ENCODE measurements around the gene HS1BP3. TPM values are rescaled to one million over a fixed set of nuclear protein-coding genes. Genes with fewer than 3 reads are reported as not detected.
A peak's percentile ranks its signal among the peaks of the same experiment; 100 is the strongest.

HS1BP3 gene
- total and polyA plus RNA-seq, 2 of the 13 experiments (the other 11 are each of a cell fraction or from before 2014, with no cell fraction given) = 15.2 to 22.0 TPM

DNA sequence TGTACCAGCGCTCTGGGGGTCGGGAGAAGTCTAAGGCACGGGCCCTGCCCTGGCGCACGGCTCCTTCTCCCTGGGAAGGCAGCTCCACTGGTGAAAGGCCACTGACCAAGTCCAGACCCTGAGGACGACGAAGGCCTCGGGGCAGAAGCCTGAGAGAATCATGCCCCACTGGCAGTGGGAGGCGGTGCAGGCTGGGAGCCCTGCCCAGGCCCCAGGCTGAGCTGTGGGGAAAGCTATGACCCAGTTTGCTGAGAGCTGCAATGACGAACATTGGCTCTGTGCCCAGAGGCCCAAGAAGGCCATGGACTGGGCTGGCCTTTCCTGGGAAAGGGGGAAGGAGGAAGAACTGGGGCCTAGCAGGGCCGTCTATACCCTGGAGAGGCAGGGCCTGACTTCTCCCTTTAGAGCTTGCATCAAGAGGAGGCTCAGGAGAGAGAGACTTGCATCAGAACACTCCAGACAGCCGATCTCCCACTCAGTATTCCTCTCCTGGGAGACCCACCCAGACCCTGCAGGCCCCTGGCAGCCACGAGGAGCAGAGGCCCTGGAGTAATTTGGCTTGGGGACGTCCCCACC, 32.9 kb downstream of the HS1BP3 start (continued):
- TF ChIP-seq ZNF790 (CRISPR knock-in tag; IDR thresholded peaks at IDR 0.05; ENCODE audit: borderline replicate concordance) (no peak), ZNF660 (CRISPR knock-in tag; IDR thresholded peaks at IDR 0.05; ENCODE audit: borderline replicate concordance, low read depth) (no peak), ZSCAN22 (CRISPR knock-in tag; IDR thresholded peaks at IDR 0.05) (no peak), YY1 (IDR thresholded peaks at IDR 0.05; ENCODE audit: insufficient read depth, insufficient replicate concordance, low read depth, low read length) (no peak), TBP (CRISPR knock-in tag; IDR thresholded peaks at IDR 0.05) (no peak), NFRKB (IDR thresholded peaks at IDR 0.05) (no peak), TEAD3 (CRISPR knock-in tag; optimal IDR thresholded peaks at IDR 0.05; ENCODE audit: borderline replicate concordance) (no peak), MTA1 (CRISPR knock-in tag; IDR thresholded peaks at IDR 0.05; ENCODE audit: borderline replicate concordance) (peak; percentile 86; the same call in 1 of the 2 replicates), EHMT2 (IDR thresholded peaks at IDR 0.05; ENCODE audit: borderline replicate concordance, low read depth, low read length) (no peak), SRSF9 (IDR thresholded peaks at IDR 0.05; ENCODE audit: borderline replicate concordance, insufficient read depth, low read depth, low read length, poor library complexity, severe bottlenecking) (no peak), ZNF569 (CRISPR knock-in tag; IDR thresholded peaks at IDR 0.05; ENCODE audit: borderline replicate concordance) (no peak), NFKB2 (CRISPR knock-in tag; IDR thresholded peaks at IDR 0.05; ENCODE audit: borderline replicate concordance) (0 out of 2 replicates have a peak, but pooled peaks have one; percentile 29), FOXP1 (IDR thresholded peaks at IDR 0.05) (no peak), FOXP1 (CRISPR knock-in tag; IDR thresholded peaks at IDR 0.05) (no peak), ZNF770 (CRISPR knock-in tag; IDR thresholded peaks at IDR 0.05) (no peak), SP140L (CRISPR knock-in tag; IDR thresholded peaks at IDR 0.05; ENCODE audit: borderline replicate concordance) (no peak), ZKSCAN8 (CRISPR knock-in tag; IDR thresholded peaks at IDR 0.05; ENCODE audit: borderline replicate concordance) (no peak), ZNF530 (CRISPR knock-in tag; IDR thresholded peaks at IDR 0.05; ENCODE audit: low read depth) (no peak), RFXAP (CRISPR knock-in tag; IDR thresholded peaks at IDR 0.05; ENCODE audit: borderline replicate concordance) (no peak)
- TF ChIP-seq, protein P1, sequence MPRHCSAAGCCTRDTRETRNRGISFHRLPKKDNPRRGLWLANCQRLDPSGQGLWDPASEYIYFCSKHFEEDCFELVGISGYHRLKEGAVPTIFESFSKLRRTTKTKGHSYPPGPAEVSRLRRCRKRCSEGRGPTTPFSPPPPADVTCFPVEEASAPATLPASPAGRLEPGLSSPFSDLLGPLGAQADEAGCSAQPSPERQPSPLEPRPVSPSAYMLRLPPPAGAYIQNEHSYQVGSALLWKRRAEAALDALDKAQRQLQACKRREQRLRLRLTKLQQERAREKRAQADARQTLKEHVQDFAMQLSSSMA (CRISPR knock-in tag; IDR thresholded peaks at IDR 0.05) = no peak; the same call in 1 of the 2 replicates
- TF ChIP-seq, protein P2, sequence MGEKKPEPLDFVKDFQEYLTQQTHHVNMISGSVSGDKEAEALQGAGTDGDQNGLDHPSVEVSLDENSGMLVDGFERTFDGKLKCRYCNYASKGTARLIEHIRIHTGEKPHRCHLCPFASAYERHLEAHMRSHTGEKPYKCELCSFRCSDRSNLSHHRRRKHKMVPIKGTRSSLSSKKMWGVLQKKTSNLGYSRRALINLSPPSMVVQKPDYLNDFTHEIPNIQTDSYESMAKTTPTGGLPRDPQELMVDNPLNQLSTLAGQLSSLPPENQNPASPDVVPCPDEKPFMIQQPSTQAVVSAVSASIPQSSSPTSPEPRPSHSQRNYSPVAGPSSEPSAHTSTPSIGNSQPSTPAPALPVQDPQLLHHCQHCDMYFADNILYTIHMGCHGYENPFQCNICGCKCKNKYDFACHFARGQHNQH (CRISPR knock-in tag; IDR thresholded peaks at IDR 0.05) = peak; percentile 77; the same call in 1 of the 2 replicates

Measured in HepG2 (cell line).